Activated T-helper 1 cell treated with anti-CD3 and anti-CD28 coated beads, Interleukin-2, amount 50 U/mL, for 16 hours (primary cell): ENCODE results near the gene GPC6.

Experiments
- DNase-seq, 2 donors: peaks; one replicate each; pipeline ENCODE4 v3.0.0-alpha.2; 2020; ENCODE audit warnings: low read depth in 1 of 2, low spot score in 1 of 2

GPC6 gene

GRCh38 chr13:94228763-94229162, 1002.2 kb downstream of the GPC6 start:
- no peak for DNase-seq

GRCh38 chr13:94232161-94232950, 1005.7 kb downstream of the GPC6 start:
- no peak for DNase-seq

GRCh38 chr13:94232956-94233355, 1006.3 kb downstream of the GPC6 start:
- no peak for DNase-seq

GRCh38 chr13:94233401-94233800, 1006.8 kb downstream of the GPC6 start:
- DNase-seq = no peak

GRCh38 chr13:94233837-94234236, 1007.2 kb downstream of the GPC6 start:
- DNase-seq = no peak

- DNase-seq = no peak
Observed at GRCh38 chr13:94234738-94235137, 1008.1 kb downstream of the GPC6 start.

- no peak for DNase-seq
Observed at GRCh38 chr13:94236132-94236531, 1009.5 kb downstream of the GPC6 start.

- no peak for DNase-seq
Observed at GRCh38 chr13:94236872-94237271, 1010.3 kb downstream of the GPC6 start.

- DNase-seq = no peak
Observed at GRCh38 chr13:94239135-94239534, 1012.5 kb downstream of the GPC6 start.

- DNase-seq = no peak
Observed at GRCh38 chr13:94242554-94242953, 1015.9 kb downstream of the GPC6 start.

GRCh38 chr13:94243551-94243950, 1016.9 kb downstream of the GPC6 start:
- DNase-seq = no peak

GRCh38 chr13:94246495-94246894, 1019.9 kb downstream of the GPC6 start:
- DNase-seq = no peak

GRCh38 chr13:94247890-94248289, 1021.3 kb downstream of the GPC6 start:
- DNase-seq = no peak

GRCh38 chr13:94248454-94249228, 1022.0 kb downstream of the GPC6 start:
- no peak for DNase-seq

- DNase-seq = no peak
Observed at GRCh38 chr13:94249512-94249911, 1022.9 kb downstream of the GPC6 start.

- no peak for DNase-seq
Observed at GRCh38 chr13:94251831-94252608, 1025.4 kb downstream of the GPC6 start.

GRCh38 chr13:94254737-94255136, 1028.1 kb downstream of the GPC6 start:
- no peak for DNase-seq

GRCh38 chr13:94256721-94257120, 1030.1 kb downstream of the GPC6 start:
- DNase-seq = no peak

- no peak for DNase-seq
Observed at GRCh38 chr13:94259984-94260383, 1033.4 kb downstream of the GPC6 start.

- DNase-seq = no peak
Observed at GRCh38 chr13:94261163-94261562, 1034.6 kb downstream of the GPC6 start.

GRCh38 chr13:94263038-94263437, 1036.4 kb downstream of the GPC6 start:
- no peak for DNase-seq
